T follicular helper cell (primary cell): ENCODE results near the gene S100A4.
"Not testable (repeated sequence)": the region's sequence is repeated elsewhere in the genome, so short reads cannot be mapped to it uniquely, and the experiment has no call there.

Source experiments
- DNase-seq: peaks from one replicate; pipeline ENCODE4 v3.0.0-alpha.2; 2020; ENCODE audit warnings: low read depth
- total RNA-seq, 2 experiments: gene quantifications; one replicate each; lab custom pipeline; 2026; lab: John Stamatoyannopoulos, UW

Gene S100A4
- 14.2 to 177 reads per million in 2 experiments for total RNA-seq

- DNase-seq, result peak; percentile 70
Measured at GRCh38 chr1:153545067-153546055, at the start of gene S100A4. S100A4 (minus strand) TSS chr1:153545806; CDS start chr1:153544794, 1,012 bp downstream.

DNA sequence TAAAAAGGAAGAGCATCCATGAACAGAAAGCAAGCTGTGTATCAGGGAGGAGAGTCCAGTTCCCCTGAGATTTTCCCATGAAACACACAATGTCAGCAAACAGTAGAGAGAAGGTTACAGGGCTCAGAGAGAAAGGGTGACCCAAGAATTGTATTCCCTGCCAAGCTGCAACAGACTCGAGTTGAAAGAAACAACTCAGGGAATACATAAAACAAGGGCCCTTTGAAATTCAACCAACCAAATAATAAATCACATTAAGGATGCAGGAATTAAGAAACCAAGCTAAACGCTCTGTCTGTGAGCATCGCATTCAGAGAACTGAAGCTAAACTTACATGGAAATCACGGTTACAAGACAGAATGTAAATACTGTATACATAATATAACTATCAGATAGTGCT, 47.1 kb upstream of the S100A4 start:
- no peak for DNase-seq

DNA sequence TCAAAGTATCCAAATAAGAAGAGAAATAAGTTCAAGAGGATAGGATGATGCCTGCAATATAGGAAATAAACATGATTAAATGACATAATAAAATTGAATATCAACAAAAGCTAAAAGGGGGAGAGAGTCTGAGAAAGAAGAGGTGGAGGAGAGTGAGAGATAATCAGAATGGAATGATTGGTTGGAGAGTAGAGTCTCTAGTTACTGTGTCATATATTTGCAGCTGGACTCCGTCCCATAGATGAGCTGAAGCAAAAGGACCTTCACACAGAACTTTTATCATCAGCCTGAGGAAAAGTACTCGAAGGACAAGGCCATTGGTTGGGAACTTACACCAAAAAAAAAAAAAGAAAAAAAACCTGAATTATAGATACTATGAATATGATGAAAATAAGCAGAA, 42.9 kb upstream of the S100A4 start:
- DNase-seq, result no peak

DNA sequence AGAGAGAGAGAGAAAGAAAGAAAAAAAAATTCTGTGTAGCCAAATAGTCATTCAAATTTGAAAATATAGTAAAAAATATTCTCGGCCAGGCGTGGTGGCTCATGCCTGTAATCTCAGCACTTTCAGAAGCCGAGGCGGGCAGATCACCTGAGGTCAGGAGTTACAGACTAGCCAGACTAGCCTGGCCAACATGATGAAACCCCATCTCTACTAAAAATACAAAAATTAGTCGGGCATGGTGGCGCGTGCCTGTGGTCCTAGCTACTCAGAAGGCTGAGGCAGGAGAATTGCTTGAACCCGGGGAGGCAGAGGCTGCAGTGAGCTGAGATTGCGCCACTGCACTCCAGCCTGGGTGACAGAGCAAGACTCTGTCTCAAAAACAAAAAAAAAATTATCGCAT, 42.4 kb upstream of the S100A4 start:
- DNase-seq, result not testable (repeated sequence)

- DNase-seq, result no peak
Measured at GRCh38 chr1:153587314-153587713, 41.7 kb upstream of the S100A4 start.

DNA sequence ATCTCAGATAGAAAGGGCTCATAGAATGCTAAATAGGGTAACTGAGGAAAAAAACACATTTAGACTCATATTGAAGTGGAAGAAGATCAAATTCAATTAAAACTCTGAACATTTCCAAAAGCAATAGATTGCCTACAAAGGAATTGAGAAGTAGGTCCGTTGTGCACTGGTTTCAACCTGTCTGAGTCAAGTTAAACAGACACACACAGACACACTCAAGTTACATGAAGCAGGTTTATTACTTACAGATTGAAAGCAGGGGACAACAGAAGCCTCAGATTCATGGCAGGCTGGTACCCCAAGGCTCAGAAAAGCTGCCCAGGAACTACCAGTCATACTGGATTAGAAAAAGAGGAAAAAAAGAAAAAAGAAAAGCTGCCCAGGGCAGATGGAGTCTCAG, 40.7 kb upstream of the S100A4 start:
- DNase-seq, result no peak

DNA sequence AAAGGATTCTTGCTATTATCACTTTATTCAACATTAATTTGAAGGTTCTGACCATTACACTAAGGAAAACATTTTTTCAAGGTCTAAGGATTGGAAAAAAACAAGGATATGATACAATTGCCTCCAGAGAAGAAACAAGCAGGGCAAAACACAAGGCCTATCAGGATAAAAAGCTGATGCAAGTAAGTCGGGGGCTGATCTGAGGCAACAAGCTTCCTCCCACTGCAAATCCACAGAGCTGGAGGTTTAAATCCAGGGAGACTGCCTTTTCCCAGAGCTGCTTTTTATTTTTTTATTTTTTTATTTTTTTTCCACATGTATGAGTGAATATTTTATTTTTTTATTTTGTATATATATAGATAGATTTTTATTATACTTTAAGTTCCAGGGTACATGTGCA, 39.4 kb upstream of the S100A4 start:
- DNase-seq, result no peak

DNA sequence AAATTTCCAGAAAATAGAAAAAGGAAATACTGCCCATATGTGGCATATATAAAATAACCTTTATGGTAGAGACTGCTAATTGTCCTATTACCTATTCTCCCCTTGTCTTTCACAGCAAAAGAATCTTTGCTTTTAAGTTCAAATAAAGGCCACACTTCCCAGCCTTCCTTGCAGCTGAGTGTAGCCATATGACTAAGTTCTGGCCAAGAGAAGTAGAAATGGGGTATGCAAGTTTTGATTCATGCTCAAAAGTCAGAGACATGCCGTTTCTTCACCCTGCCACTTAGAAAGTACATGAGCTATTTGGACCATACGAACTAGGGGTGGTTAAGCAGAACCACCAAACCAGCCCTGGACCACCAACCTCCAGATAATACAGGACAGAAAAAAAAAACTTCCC, 38.4 kb upstream of the S100A4 start:
- DNase-seq, result no peak

DNA sequence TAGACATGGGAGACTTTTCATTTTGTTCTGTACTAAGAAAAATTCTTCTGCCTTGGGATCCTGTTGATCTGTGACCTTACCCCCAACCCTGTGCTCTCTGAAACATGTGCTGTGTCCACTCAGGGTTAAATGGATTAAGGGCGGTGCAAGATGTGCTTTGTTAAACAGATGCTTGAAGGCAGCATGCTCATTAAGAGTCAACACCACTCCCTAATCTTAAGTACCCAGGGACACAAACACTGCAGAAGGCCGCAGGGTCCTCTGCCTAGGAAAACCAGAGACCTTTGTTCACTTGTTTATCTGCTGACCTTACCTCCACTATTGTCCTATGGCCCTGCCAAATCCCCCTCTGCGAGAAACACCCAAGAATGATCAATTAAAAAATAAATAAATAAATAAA, 37.9 kb upstream of the S100A4 start:
- DNase-seq, result not testable (repeated sequence)

DNA sequence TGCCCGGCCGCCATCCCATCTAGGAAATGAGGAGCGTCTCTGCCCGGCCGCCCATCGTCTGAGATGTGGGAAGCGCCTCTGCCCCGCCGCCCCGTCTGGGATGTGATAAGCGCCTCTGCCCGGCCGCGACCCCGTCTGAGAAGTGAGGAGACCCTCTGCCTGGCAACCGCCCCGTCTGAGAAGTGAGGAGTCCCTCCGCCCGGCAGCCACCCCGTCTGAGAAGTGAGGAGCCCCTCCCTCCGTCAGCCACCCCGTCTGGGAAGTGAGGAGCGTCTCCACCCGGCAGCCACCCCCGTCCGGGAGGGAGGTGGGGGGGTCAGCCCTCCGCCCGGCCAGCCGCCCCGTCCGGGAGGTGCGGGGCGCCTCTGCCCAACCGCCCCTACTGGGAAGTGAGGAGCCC, 37.2 kb upstream of the S100A4 start:
- not testable (repeated sequence) for DNase-seq

GRCh38 chr1:153578936-153579335, 33.3 kb upstream of the S100A4 start:
- no peak for DNase-seq

DNA sequence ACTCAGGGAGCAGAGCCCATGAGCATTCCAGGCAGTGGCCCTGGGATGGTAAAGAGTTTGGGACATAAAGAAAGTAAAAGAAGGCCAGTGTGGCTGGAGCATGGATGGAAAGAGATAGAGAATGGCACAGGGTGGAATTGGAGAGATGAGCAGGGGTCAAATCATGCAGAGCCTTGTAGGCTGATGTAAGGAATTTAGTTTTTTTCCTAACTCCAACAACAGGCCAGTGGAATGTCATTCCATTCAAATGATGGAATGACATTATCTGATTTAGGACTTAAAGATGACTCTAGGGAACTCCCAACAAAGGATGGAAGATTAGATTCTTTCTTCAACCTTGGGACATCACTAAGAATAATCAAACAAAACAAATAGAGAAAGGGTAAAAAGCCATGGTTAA, 32.9 kb upstream of the S100A4 start:
- DNase-seq, result no peak

- no peak for DNase-seq
Measured at GRCh38 chr1:153577624-153578051, 32.0 kb upstream of the S100A4 start.

DNA sequence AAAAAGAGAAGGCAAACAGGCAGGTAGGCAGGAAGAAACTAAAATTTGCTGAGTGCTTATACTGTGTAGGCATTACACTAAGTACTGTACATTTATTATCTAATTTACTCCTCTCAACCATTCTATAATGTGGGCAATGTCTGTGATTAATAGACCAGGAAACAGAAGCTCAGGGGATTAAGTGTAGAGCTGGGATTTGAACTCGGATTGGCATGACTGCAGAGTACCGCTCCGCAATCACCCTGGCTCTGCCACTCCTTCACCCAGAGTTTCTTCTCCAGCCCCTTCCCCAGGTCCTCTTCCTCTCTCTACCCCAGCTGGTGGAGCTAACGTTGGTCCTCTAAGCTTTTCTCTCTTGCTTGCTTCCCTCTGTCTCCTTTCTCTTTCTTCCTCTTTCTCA, 31.5 kb upstream of the S100A4 start:
- no peak for DNase-seq

- DNase-seq, result not testable (repeated sequence)
Measured at GRCh38 chr1:153575497-153575896, 29.9 kb upstream of the S100A4 start.

- DNase-seq, result not testable (repeated sequence)
Measured at GRCh38 chr1:153575081-153575491, 29.5 kb upstream of the S100A4 start.

- no peak for DNase-seq
Measured at GRCh38 chr1:153573351-153573750, 27.7 kb upstream of the S100A4 start.

- DNase-seq, result peak; percentile 24
Measured at GRCh38 chr1:153572569-153573015, 27.0 kb upstream of the S100A4 start.

GRCh38 chr1:153571706-153572105, 26.1 kb upstream of the S100A4 start:
- DNase-seq, result no peak

- DNase-seq, result no peak
Measured at GRCh38 chr1:153570874-153571273, 25.3 kb upstream of the S100A4 start.

DNA sequence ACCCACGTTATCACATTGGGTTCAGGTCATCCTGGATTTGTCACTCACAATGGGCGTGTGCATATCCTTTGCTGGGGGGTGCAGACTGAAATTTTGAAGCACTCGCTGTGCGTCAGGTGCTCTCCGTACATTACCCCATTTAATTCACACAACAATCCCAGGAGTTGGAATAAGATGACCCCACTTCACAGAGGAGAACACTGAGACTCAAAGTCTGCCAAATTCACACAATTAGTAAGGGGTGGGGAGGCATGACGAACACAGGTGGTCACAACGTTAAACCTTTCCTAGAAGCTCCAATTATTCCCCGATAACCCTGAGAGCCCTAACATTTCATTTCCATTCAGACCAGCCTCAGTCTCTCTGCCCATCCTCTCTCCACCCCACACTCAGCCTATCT, 23.9 kb upstream of the S100A4 start:
- no peak for DNase-seq

- DNase-seq, result peak; percentile 65
Measured at GRCh38 chr1:153568367-153569099, 22.9 kb upstream of the S100A4 start.
